HepG2 (cell line): ENCODE results near the gene MXI1. TPM values are rescaled to one million over a fixed set of nuclear protein-coding genes. Genes with fewer than 3 reads are reported as not detected.

ENCODE experiments used
- ETV5 ChIP-seq: IDR thresholded peaks from 2 replicates; pipeline ENCODE4 v1.6.1; 2018; ENCODE audit warnings: missing biosample characterization, missing genetic modification reagents, inconsistent platforms, borderline replicate concordance
- NFYC ChIP-seq: IDR thresholded peaks from 2 replicates; pipeline ENCODE4 v1.6.1; 2016; ENCODE audit warnings: missing genetic modification reagents, missing compliant biosample characterization
- ZNF331 ChIP-seq: sonication (generic); formaldehyde crosslinking; IDR thresholded peaks from 2 replicates; pipeline ENCODE4 v1.4.0; 2020; ENCODE audit warnings: missing genetic modification reagents
- ZNF510 ChIP-seq: sonication (generic); formaldehyde crosslinking; IDR thresholded peaks from 2 replicates; pipeline ENCODE4 v1.4.0; 2020; ENCODE audit warnings: low read depth, mild to moderate bottlenecking, missing genetic modification reagents
- polyA plus RNA-seq, 8 experiments: library from polyadenylated mRNA; depleted of rRNA in 3 of 8; stranded (reverse) in 7 of 8; unstranded in 1 of 8; fragments of >200 nt; fragmentation: Illumina TruSeq in 4 of 8; extraction: Trizol in 4 of 8; gene quantifications; 2 replicates each; pipeline versions ENCODE4 v1.2.1 to v1.2.3, GENCODE V29; 2011 to 2016; ENCODE audit warnings: low read depth in 4 of 8, missing spikeins in 1 of 8, mixed read lengths in 1 of 8; ENCODE audit not compliant: insufficient read depth in 1 of 8
- total RNA-seq, 5 experiments: library from RNA; depleted of rRNA; stranded (reverse); fragments of >200 nt; fragmentation: Illumina TruSeq; extraction: Trizol; gene quantifications; 2 replicates each; pipeline ENCODE4 v1.2.3, GENCODE V29; 2016; ENCODE audit warnings: low read depth in 1 of 5
- TF ChIP-seq, protein P1 (sequence below): sonication (generic); formaldehyde crosslinking; IDR thresholded peaks from 2 replicates; pipeline ENCODE4 v1.9.0; 2021; ENCODE audit warnings: mild to moderate bottlenecking, missing genetic modification reagents
- TF ChIP-seq, protein P2 (sequence below): sonication (generic); formaldehyde crosslinking; IDR thresholded peaks from 2 replicates; pipeline ENCODE4 v1.4.0; 2020; ENCODE audit warnings: missing genetic modification reagents, mild to moderate bottlenecking, borderline replicate concordance
- TF ChIP-seq, protein P3 (sequence below): sonication (generic); formaldehyde crosslinking; conservative IDR thresholded peaks from 2 replicates; pipeline ENCODE4 v1.4.0; 2020; ENCODE audit warnings: mild to moderate bottlenecking, missing genetic modification reagents, moderate library complexity
- TF ChIP-seq, protein P4 (sequence below): IDR thresholded peaks from 2 replicates; pipeline ENCODE4 v1.4.0; 2020; ENCODE audit warnings: mild to moderate bottlenecking, missing genetic modification reagents

MXI1 gene
- total and polyA plus RNA-seq, 2 of the 13 experiments (the other 11 are each of a cell fraction or from before 2014, with no cell fraction given) = 6.6 to 22.0 TPM

DNA sequence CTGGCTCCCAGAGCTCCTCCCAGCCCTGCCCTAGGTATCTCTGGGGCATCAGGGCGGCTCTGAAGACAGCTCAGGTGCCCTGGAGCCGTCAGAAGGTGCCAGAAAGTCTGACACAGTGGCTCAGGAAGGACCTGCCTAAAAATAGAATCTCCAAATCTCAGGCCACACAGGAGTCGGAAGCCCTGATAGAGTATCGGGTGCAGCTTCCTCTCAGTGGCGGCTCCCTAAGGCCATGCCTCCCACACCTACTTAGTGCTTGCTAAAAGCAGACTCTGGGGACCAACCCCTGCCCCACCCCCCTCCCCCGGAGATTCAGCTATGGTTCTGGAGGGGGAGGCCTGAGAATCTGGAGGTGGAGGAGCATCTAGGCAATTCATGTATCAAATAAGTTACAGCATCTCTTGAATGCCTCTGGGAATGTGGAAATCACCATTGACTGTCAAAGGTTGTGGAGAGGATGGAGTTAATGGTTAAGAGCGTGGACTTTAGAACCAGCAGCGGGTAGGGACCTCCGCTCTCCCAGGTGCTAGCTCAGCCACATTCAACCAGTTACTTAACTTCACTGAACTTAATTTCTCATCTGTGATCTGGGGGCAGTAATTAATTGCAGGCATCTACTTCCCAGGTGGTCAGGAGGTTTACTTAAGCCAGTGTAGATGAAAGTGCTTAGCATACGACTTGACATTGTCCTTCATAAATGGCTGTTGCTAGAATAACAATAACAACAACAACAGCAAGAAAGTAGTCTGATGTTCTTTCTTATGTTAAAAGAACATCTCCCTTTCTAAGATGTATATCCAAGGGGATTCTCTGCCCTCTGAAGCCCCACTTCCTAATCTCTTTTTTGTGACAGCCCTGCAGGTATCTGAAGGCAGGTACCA is 38.6 kb upstream of the MXI1 start (continued):
- TF ChIP-seq, protein P1, sequence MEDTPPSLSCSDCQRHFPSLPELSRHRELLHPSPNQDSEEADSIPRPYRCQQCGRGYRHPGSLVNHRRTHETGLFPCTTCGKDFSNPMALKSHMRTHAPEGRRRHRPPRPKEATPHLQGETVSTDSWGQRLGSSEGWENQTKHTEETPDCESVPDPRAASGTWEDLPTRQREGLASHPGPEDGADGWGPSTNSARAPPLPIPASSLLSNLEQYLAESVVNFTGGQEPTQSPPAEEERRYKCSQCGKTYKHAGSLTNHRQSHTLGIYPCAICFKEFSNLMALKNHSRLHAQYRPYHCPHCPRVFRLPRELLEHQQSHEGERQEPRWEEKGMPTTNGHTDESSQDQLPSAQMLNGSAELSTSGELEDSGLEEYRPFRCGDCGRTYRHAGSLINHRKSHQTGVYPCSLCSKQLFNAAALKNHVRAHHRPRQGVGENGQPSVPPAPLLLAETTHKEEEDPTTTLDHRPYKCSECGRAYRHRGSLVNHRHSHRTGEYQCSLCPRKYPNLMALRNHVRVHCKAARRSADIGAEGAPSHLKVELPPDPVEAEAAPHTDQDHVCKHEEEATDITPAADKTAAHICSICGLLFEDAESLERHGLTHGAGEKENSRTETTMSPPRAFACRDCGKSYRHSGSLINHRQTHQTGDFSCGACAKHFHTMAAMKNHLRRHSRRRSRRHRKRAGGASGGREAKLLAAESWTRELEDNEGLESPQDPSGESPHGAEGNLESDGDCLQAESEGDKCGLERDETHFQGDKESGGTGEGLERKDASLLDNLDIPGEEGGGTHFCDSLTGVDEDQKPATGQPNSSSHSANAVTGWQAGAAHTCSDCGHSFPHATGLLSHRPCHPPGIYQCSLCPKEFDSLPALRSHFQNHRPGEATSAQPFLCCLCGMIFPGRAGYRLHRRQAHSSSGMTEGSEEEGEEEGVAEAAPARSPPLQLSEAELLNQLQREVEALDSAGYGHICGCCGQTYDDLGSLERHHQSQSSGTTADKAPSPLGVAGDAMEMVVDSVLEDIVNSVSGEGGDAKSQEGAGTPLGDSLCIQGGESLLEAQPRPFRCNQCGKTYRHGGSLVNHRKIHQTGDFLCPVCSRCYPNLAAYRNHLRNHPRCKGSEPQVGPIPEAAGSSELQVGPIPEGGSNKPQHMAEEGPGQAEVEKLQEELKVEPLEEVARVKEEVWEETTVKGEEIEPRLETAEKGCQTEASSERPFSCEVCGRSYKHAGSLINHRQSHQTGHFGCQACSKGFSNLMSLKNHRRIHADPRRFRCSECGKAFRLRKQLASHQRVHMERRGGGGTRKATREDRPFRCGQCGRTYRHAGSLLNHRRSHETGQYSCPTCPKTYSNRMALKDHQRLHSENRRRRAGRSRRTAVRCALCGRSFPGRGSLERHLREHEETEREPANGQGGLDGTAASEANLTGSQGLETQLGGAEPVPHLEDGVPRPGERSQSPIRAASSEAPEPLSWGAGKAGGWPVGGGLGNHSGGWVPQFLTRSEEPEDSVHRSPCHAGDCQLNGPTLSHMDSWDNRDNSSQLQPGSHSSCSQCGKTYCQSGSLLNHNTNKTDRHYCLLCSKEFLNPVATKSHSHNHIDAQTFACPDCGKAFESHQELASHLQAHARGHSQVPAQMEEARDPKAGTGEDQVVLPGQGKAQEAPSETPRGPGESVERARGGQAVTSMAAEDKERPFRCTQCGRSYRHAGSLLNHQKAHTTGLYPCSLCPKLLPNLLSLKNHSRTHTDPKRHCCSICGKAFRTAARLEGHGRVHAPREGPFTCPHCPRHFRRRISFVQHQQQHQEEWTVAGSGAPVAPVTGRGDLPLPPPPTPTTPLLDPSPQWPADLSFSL (CRISPR knock-in tag) = no peak
- TF ChIP-seq, protein P2, sequence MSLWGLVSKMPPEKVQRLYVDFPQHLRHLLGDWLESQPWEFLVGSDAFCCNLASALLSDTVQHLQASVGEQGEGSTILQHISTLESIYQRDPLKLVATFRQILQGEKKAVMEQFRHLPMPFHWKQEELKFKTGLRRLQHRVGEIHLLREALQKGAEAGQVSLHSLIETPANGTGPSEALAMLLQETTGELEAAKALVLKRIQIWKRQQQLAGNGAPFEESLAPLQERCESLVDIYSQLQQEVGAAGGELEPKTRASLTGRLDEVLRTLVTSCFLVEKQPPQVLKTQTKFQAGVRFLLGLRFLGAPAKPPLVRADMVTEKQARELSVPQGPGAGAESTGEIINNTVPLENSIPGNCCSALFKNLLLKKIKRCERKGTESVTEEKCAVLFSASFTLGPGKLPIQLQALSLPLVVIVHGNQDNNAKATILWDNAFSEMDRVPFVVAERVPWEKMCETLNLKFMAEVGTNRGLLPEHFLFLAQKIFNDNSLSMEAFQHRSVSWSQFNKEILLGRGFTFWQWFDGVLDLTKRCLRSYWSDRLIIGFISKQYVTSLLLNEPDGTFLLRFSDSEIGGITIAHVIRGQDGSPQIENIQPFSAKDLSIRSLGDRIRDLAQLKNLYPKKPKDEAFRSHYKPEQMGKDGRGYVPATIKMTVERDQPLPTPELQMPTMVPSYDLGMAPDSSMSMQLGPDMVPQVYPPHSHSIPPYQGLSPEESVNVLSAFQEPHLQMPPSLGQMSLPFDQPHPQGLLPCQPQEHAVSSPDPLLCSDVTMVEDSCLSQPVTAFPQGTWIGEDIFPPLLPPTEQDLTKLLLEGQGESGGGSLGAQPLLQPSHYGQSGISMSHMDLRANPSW (CRISPR knock-in tag) = no peak
- TF ChIP-seq, protein P3, sequence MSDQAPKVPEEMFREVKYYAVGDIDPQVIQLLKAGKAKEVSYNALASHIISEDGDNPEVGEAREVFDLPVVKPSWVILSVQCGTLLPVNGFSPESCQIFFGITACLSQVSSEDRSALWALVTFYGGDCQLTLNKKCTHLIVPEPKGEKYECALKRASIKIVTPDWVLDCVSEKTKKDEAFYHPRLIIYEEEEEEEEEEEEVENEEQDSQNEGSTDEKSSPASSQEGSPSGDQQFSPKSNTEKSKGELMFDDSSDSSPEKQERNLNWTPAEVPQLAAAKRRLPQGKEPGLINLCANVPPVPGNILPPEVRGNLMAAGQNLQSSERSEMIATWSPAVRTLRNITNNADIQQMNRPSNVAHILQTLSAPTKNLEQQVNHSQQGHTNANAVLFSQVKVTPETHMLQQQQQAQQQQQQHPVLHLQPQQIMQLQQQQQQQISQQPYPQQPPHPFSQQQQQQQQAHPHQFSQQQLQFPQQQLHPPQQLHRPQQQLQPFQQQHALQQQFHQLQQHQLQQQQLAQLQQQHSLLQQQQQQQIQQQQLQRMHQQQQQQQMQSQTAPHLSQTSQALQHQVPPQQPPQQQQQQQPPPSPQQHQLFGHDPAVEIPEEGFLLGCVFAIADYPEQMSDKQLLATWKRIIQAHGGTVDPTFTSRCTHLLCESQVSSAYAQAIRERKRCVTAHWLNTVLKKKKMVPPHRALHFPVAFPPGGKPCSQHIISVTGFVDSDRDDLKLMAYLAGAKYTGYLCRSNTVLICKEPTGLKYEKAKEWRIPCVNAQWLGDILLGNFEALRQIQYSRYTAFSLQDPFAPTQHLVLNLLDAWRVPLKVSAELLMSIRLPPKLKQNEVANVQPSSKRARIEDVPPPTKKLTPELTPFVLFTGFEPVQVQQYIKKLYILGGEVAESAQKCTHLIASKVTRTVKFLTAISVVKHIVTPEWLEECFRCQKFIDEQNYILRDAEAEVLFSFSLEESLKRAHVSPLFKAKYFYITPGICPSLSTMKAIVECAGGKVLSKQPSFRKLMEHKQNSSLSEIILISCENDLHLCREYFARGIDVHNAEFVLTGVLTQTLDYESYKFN (CRISPR knock-in tag) = 0 out of 2 replicates have a peak, but pooled peaks have one; percentile 32
- no peak for TF ChIP-seq ETV5
- TF ChIP-seq NFYC (CRISPR knock-in tag) = no peak
- TF ChIP-seq ZNF331 (CRISPR knock-in tag) = no peak
- TF ChIP-seq, protein P4, sequence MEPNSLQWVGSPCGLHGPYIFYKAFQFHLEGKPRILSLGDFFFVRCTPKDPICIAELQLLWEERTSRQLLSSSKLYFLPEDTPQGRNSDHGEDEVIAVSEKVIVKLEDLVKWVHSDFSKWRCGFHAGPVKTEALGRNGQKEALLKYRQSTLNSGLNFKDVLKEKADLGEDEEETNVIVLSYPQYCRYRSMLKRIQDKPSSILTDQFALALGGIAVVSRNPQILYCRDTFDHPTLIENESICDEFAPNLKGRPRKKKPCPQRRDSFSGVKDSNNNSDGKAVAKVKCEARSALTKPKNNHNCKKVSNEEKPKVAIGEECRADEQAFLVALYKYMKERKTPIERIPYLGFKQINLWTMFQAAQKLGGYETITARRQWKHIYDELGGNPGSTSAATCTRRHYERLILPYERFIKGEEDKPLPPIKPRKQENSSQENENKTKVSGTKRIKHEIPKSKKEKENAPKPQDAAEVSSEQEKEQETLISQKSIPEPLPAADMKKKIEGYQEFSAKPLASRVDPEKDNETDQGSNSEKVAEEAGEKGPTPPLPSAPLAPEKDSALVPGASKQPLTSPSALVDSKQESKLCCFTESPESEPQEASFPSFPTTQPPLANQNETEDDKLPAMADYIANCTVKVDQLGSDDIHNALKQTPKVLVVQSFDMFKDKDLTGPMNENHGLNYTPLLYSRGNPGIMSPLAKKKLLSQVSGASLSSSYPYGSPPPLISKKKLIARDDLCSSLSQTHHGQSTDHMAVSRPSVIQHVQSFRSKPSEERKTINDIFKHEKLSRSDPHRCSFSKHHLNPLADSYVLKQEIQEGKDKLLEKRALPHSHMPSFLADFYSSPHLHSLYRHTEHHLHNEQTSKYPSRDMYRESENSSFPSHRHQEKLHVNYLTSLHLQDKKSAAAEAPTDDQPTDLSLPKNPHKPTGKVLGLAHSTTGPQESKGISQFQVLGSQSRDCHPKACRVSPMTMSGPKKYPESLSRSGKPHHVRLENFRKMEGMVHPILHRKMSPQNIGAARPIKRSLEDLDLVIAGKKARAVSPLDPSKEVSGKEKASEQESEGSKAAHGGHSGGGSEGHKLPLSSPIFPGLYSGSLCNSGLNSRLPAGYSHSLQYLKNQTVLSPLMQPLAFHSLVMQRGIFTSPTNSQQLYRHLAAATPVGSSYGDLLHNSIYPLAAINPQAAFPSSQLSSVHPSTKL = peak; percentile 52; the same call in 1 of the 2 replicates
- TF ChIP-seq ZNF510 = no peak
